ENCODE results near the gene MCMBP. TPM values are rescaled to one million over a fixed set of nuclear protein-coding genes. Genes with fewer than 3 reads are reported as not detected.
A peak's percentile ranks its signal among the peaks of the same experiment; 100 is the strongest.
"Not testable (repeated sequence)": the region's sequence is repeated elsewhere in the genome, so short reads cannot be mapped to it uniquely, and the experiment has no call there.

MCMBP gene
- total RNA-seq, 1 donor from 2014 or later: 42.9 TPM

DNA sequence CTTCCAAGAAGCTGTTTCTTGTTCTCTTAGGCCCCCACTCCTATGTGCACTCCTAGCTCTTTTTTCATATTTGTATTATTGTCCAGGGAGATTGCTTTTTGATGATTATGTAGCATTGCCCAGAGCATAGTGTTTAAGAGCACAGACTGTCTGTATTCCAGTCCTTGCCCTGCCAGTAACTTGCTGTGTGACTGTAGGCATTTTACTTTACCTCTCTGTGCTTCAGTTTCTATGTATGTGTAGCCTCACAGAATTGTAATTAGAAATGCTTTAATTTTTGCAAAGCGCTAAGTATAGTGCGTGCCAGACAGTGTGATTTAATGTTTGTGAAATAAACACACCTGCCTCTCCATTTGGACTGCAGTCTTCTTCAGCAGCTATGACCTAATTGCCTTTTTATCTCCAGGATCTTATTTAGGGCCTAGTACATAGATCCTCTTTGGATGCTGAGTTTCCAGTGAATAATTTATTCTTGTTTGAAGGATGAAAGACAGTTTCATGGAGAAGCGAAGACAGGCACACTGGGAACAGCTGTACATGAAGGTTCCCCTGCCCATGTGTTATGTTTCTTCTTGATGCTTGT lies 21.3 kb upstream of the MCMBP start:
- H3K36me3 Mint-ChIP-seq: no peaks in the 10 kb centered on the region
- H3K27me3 Mint-ChIP-seq (ENCODE audit: low read depth): no peaks in the 10 kb centered on the region
- H3K9me3 Mint-ChIP-seq: peaks cover 3% of the 10 kb centered on the region
- peak overlapping the region; percentile 97 for H3K4me3 Mint-ChIP-seq
- DNase-seq (ENCODE audit: low spot score in 2 of 2, unreplicated experiment in 2 of 2): no peak
- peaks cover 37% of the 10 kb centered on the region for H3K4me1 Mint-ChIP-seq
- peak overlapping the region; percentile 63 for H3K27ac Mint-ChIP-seq
- TF ChIP-seq, protein P1, sequence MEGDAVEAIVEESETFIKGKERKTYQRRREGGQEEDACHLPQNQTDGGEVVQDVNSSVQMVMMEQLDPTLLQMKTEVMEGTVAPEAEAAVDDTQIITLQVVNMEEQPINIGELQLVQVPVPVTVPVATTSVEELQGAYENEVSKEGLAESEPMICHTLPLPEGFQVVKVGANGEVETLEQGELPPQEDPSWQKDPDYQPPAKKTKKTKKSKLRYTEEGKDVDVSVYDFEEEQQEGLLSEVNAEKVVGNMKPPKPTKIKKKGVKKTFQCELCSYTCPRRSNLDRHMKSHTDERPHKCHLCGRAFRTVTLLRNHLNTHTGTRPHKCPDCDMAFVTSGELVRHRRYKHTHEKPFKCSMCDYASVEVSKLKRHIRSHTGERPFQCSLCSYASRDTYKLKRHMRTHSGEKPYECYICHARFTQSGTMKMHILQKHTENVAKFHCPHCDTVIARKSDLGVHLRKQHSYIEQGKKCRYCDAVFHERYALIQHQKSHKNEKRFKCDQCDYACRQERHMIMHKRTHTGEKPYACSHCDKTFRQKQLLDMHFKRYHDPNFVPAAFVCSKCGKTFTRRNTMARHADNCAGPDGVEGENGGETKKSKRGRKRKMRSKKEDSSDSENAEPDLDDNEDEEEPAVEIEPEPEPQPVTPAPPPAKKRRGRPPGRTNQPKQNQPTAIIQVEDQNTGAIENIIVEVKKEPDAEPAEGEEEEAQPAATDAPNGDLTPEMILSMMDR (IDR thresholded peaks at IDR 0.05; ENCODE audit: unreplicated experiment): no peak

DNA sequence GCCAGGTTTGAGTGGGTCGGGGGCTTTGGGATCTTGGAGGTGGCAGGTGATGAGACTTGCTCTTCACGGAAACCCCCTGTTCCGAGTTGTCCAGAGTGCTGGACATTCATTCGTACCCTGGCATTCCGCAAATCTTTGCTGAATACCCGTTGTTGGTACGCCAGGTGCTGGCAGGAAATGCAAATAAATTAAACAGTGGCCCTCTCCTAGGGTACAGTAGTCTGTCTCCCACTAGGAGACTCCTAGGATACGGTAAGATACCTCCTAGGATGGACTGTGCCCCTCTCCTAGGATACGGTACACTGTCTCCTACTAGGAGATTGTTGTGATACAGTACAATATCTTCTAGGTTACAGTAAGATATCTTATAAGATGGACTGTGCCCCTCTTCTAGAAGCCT lies 20.4 kb upstream of the MCMBP start:
- TF ChIP-seq, protein P1 (IDR thresholded peaks at IDR 0.05; ENCODE audit: unreplicated experiment): no peak
- H3K9me3 Mint-ChIP-seq: peaks cover 3% of the 10 kb centered on the region
- H3K4me1 Mint-ChIP-seq: peaks cover 37% of the 10 kb centered on the region
- H3K27ac Mint-ChIP-seq: peak overlapping the region; percentile 96
- no peak for DNase-seq (ENCODE audit: low spot score in 2 of 2, unreplicated experiment in 2 of 2)
- H3K36me3 Mint-ChIP-seq: no peaks in the 10 kb centered on the region
- H3K4me3 Mint-ChIP-seq: peak overlapping the region; percentile 97
- no peaks in the 10 kb centered on the region for H3K27me3 Mint-ChIP-seq (ENCODE audit: low read depth)

DNA sequence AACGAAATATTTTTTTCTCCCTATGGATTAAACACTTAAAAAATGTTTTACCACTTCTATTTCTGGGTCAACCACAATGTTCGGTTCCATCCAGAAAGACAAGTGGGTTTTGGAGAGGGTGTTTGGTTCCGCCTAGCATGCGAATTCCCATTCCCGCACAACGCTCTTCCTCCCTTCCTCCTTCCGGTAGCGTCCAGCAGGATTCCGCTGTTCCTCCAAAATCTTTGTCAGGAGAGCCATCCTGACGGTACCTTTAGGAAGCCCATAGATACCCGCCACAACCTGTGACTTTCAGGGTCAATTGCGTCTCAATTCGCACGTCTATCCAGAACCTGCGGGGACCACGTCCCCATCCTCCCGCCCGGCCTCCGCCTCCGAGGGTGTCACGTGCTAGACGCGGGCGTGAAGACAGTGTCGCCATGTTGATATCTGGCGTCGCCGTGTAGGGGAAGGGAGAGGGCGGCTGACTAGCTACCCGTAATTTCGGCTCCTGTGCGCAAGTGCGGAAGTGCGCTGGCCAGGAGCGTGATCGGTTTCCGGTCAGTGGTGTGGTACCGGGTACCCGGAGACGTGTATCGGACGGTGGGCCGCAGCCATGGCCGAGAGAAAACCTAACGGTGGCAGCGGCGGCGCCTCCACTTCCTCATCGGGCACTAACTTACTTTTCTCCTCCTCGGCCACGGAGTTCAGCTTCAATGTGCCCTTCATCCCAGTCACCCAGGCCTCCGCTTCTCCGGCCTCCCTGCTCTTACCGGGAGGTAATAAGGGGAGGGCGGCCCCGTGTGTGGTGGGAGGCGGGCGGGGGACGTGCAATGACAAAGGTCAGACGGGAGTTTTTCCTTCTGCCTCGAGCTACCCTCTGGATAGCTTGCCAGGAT lies 19.8 kb upstream of the MCMBP start, which contains the start of gene SEC23IP:
SEC23IP (plus strand) TSS at position 543 of the 878 bp plus-strand sequence; CDS start at position 596, 53 bp downstream.
- peak; percentile 76 to 88 for DNase-seq (ENCODE audit: low spot score in 2 of 2, unreplicated experiment in 2 of 2)
- no peaks in the 10 kb centered on the region for H3K27me3 Mint-ChIP-seq (ENCODE audit: low read depth)
- H3K27ac Mint-ChIP-seq: peak within 1 kb of the TSS; percentile 96
- no peaks in the 10 kb centered on the region for H3K36me3 Mint-ChIP-seq
- H3K4me3 Mint-ChIP-seq: peak within 1 kb of the TSS; percentile 97
- peaks cover 37% of the 10 kb centered on the region for H3K4me1 Mint-ChIP-seq
- H3K9me3 Mint-ChIP-seq: peaks cover 3% of the 10 kb centered on the region
- TF ChIP-seq, protein P1 (IDR thresholded peaks at IDR 0.05; ENCODE audit: unreplicated experiment): no peak

DNA sequence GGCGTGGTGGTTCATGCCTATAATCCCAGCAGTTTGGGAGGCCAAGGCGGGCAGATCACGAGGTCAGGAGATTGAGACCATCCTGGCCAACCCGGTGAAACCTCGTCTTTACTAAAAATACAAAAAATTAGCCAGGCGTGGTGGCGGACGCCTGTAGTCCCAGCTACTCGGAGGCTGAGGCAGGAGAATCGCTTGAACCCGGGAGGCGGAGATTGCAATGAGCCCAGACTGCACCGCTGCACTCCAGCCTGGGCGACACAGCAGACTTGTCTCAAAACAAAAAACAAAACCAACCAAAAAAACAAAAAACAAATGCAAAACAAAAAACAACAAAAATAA lies 19.2 kb upstream of the MCMBP start:
- DNase-seq (ENCODE audit: low spot score in 2 of 2, unreplicated experiment in 2 of 2); H3K36me3 Mint-ChIP-seq; H3K9me3 Mint-ChIP-seq; H3K27me3 Mint-ChIP-seq (ENCODE audit: low read depth): not testable (repeated sequence)
- peaks cover 31% of the 10 kb centered on the region for H3K4me1 Mint-ChIP-seq
- H3K27ac Mint-ChIP-seq: peak overlapping the region; percentile 96
- peak overlapping the region; percentile 97 for H3K4me3 Mint-ChIP-seq

DNA sequence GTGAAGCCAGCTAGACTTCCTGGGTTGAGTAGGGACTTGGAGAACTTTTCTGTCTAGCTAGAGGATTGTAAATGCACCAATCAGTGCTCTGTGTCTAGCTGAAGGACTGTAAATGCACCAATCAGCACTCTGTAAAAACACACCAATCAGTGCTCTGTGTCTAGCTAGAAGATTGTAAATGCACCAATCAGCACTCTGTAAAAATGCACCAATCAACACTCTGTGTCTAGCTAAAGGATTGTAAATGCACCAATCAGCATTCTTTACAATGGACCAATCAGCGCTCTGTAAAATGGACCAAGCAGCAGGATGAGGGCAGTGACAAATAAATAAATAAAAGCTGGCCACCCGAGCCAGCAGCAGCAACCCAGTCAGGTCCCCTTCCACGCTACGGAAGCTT lies 17.7 kb upstream of the MCMBP start:
- peaks cover 22% of the 10 kb centered on the region for H3K4me1 Mint-ChIP-seq
- not testable (repeated sequence) for DNase-seq (ENCODE audit: low spot score in 2 of 2, unreplicated experiment in 2 of 2); H3K36me3 Mint-ChIP-seq; H3K27ac Mint-ChIP-seq; H3K27me3 Mint-ChIP-seq (ENCODE audit: low read depth); H3K4me3 Mint-ChIP-seq; H3K9me3 Mint-ChIP-seq

DNA sequence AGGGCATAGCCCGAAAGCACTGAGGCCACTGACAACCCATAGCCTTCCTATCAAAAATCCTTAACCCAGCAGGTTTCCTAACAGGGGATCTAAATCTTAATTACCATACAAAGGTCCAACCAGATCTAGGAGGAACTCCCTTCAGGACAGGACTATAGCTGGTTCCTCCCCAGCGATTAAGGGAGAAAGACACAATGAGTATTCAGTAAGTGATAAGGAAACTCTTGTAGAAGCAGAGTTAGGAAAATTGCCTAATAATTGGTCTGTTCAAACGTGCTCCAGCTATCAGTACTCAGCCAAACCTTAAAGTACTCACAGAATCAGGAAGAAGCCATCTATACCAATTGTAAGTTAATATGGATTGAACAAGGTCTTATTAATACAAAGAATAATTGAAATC lies 16.6 kb upstream of the MCMBP start:
- H3K36me3 Mint-ChIP-seq; H3K4me3 Mint-ChIP-seq; H3K27me3 Mint-ChIP-seq (ENCODE audit: low read depth); H3K9me3 Mint-ChIP-seq; DNase-seq (ENCODE audit: low spot score in 2 of 2, unreplicated experiment in 2 of 2); H3K27ac Mint-ChIP-seq: not testable (repeated sequence)
- H3K4me1 Mint-ChIP-seq: peaks cover 17% of the 10 kb centered on the region

DNA sequence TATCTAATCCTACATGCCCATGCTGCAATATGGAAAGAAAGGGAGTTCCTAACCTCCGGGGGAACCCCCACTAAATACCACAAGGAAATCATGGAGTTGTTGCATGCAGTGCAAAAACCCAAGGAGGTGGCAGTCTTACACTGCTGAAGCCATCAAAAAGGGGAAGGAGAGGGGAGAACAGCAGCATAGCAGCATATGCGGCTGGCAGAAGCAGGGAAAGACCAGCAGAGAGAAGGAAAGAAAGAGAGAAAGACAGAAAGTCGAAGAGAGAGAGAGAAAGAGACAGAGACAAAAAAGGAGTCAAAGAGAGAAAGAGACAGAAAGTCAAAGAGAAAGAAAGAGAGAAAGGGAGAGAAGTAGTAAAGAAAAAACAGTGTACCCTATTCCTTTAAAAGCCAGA lies 16.1 kb upstream of the MCMBP start:
- not testable (repeated sequence) for H3K36me3 Mint-ChIP-seq, H3K9me3 Mint-ChIP-seq, H3K4me3 Mint-ChIP-seq

DNA sequence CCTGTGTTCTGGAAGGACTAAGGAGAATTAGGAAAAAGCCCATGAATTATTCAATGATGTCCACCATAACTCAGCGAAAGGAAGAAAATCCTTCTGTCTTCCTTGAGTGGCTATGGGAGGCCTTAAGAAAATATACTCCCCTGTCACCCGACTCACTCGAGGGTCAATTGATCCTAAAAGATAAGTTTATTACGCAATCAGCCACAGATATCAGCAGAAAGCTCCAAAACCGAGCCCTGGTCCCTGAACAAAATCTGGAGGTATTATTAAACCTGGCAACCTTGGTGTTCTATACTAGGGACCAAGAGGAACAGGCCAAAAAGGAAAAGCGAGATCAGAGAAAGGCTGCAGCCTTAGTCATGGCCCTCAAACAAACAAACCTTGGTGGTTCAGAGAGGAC lies 13.4 kb upstream of the MCMBP start:
- not testable (repeated sequence) for H3K9me3 Mint-ChIP-seq; DNase-seq (ENCODE audit: low spot score in 2 of 2, unreplicated experiment in 2 of 2); H3K4me1 Mint-ChIP-seq; H3K36me3 Mint-ChIP-seq; H3K4me3 Mint-ChIP-seq; H3K27ac Mint-ChIP-seq; H3K27me3 Mint-ChIP-seq (ENCODE audit: low read depth)

More for the DNA sequence above, 16.1 kb upstream of the MCMBP start:
- H3K4me1 Mint-ChIP-seq: peaks cover 12% of the 10 kb centered on the region
- H3K27ac Mint-ChIP-seq; DNase-seq (ENCODE audit: low spot score in 2 of 2, unreplicated experiment in 2 of 2); H3K27me3 Mint-ChIP-seq (ENCODE audit: low read depth): not testable (repeated sequence)

DNA sequence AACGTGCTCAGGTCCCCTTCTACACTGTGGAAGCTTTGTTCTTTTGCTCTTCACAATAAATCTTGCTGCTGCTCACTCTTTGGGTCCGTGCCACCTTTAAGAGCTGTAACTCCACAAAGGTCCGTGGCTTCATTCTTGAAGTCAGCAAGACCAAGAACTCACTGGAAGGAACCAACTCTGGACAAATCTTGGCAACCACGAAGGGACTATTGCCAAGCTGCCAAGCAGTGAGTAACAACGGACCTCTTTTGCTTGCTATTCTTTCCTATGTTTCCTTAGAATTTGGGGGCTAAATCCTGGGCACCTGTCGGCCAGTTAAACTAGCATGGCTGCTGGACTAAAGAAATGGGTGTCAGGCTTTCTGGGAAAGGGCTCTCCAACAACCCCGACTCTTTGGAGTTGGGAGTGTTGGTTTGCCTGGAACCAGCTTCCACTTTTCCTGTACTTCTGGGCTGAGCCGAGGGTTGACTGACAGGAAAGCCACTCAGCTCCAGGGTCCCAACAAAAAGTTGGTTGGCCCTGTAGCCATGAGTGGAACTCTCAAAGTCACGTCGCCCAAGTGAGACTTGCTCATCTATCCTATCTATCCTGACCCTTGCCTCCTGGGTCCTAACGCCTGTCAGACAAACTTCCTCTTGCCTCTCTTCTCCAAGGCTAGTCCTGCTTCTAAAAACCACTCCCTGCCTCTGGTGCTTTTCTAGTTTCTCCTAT lies 11.4 kb upstream of the MCMBP start:
- not testable (repeated sequence) for H3K9me3 Mint-ChIP-seq; DNase-seq (ENCODE audit: low spot score in 2 of 2, unreplicated experiment in 2 of 2); H3K27ac Mint-ChIP-seq; H3K36me3 Mint-ChIP-seq; H3K4me1 Mint-ChIP-seq; H3K4me3 Mint-ChIP-seq; H3K27me3 Mint-ChIP-seq (ENCODE audit: low read depth)

Measured in mesothelial cell of epicardium (in vitro differentiated cells).